Peyer's patch (tissue), 4 donors: ENCODE results near the gene PAX6. TPM values are rescaled to one million over a fixed set of nuclear protein-coding genes. Genes with fewer than 3 reads are reported as not detected.

Experiments used
- DNase-seq, 3 donors: peaks; one replicate each; pipeline ENCODE4 v3.0.0-alpha.2; 2017 to 2019
- H3K27ac ChIP-seq, 4 donors: fragments of 200-600 bp; sonication (generic); one replicate each; pipeline ENCODE4 v1.5.1; 2016 to 2019
- H3K27me3 ChIP-seq, 2 donors: fragments of 200-600 bp; sonication (generic); one replicate each; pipeline ENCODE4 v1.5.1; 2019
- H3K36me3 ChIP-seq, 3 donors: fragments of 200-600 bp; sonication (generic); one replicate each; pipeline ENCODE4 v1.5.1; 2016 to 2019
- H3K4me1 ChIP-seq, 4 donors: fragments of 200-600 bp; sonication (generic); one replicate each; pipeline ENCODE4 v1.5.1; 2016 to 2019
- H3K4me3 ChIP-seq, 4 donors: fragments of 200-600 bp; sonication (generic); 1 replicate in 3 of 4; 2 replicates in 1 of 4; pipeline ENCODE4 v1.5.1; 2016 to 2019; ENCODE audit warnings: mild to moderate bottlenecking in 1 of 4
- H3K9me3 ChIP-seq, 4 donors: fragments of 200-600 bp; sonication (generic); one replicate each; pipeline ENCODE4 v1.5.1; 2016 to 2019; ENCODE audit warnings: mild to moderate bottlenecking in 1 of 4
- CTCF ChIP-seq, 6 experiments: fragments of 450-650 bp in 4 of 6; fragments of 200-600 bp in 2 of 6; sonication (generic) in 1 of 6; IDR thresholded peaks; one replicate each; pipeline ENCODE4 v1.5.1; 2017 to 2019; ENCODE audit warnings: antibody characterized with exemption in 6 of 6, mild to moderate bottlenecking in 3 of 6, moderate library complexity in 1 of 6
- POLR2A ChIP-seq, 2 donors: fragments of 450-650 bp; IDR thresholded peaks; one replicate each; pipeline ENCODE4 v1.5.1; 2017; ENCODE audit warnings: antibody characterized with exemption in 2 of 2, mild to moderate bottlenecking in 2 of 2, moderate library complexity in 2 of 2
- total RNA-seq, 4 donors: library from RNA; depleted of rRNA; stranded (reverse); fragments of >200 nt; gene quantifications; one replicate each; pipeline ENCODE4 v1.1.0, GENCODE V29; 2016

The PAX6 gene
- total RNA-seq, 4 donors from 2014 or later, result 2.5 to 5.1 (median 2.8) TPM; not detected in 1

- Histone ChIP-seq H3K36me3 (no peaks in the 10 kb centered on the region), H3K9me3 (no peaks in the 10 kb centered on the region), H3K4me1 (peaks cover 0 to 18% (median 0%) of the 10 kb centered on the region in 4 donors), H3K27ac (no peak overlapping the region), H3K27me3 (peaks cover 0 to 42% of the 10 kb centered on the region in 2 donors), H3K4me3 (no peak overlapping the region)
- no peak for DNase-seq
- TF ChIP-seq POLR2A (IDR thresholded peaks at IDR 0.05), result no peak
- no peak for TF ChIP-seq CTCF (IDR thresholded peaks at IDR 0.05)
These were observed 14.5 kb downstream of the PAX6 start for GRCh38 chr11:31796499-31797189.

GRCh38 chr11:31795706-31796498 lies 15.2 kb downstream of the PAX6 start:
- peaks cover 0 to 18% (median 0%) of the 10 kb centered on the region in 4 donors for H3K4me1 ChIP-seq

GRCh38 chr11:31794548-31794947 lies 16.6 kb downstream of the PAX6 start:
- H3K27ac ChIP-seq, result no peak overlapping the region
- H3K9me3 ChIP-seq, result no peaks in the 10 kb centered on the region

More at GRCh38 chr11:31795706-31796498, 15.2 kb downstream of the PAX6 start:
- peaks cover 0 to 34% of the 10 kb centered on the region in 2 donors for H3K27me3 ChIP-seq
- H3K27ac ChIP-seq, result no peak overlapping the region
- no peak overlapping the region for H3K4me3 ChIP-seq
- DNase-seq, result no peak
- no peaks in the 10 kb centered on the region for H3K36me3 ChIP-seq
- TF ChIP-seq CTCF (IDR thresholded peaks at IDR 0.05) (no peak), POLR2A (IDR thresholded peaks at IDR 0.05) (no peak)
- no peaks in the 10 kb centered on the region for H3K9me3 ChIP-seq

GRCh38 chr11:31793264-31793663 lies 17.9 kb downstream of the PAX6 start:
- TF ChIP-seq POLR2A (IDR thresholded peaks at IDR 0.05), result no peak
- no peak for TF ChIP-seq CTCF (IDR thresholded peaks at IDR 0.05)
- no peak overlapping the region for H3K4me3 ChIP-seq
- no peak for DNase-seq
- H3K27ac ChIP-seq, result no peak overlapping the region
- peaks cover 0 to under 1% (median 0%) of the 10 kb centered on the region in 4 donors for H3K4me1 ChIP-seq
- peaks cover 0 to 8% of the 10 kb centered on the region in 2 donors for H3K27me3 ChIP-seq
- no peaks in the 10 kb centered on the region for H3K9me3 ChIP-seq
- no peaks in the 10 kb centered on the region for H3K36me3 ChIP-seq

More at GRCh38 chr11:31794548-31794947, 16.6 kb downstream of the PAX6 start:
- no peaks in the 10 kb centered on the region for H3K36me3 ChIP-seq
- H3K27me3 ChIP-seq, result peaks cover 0 to 21% of the 10 kb centered on the region in 2 donors
- peaks cover 0 to 13% (median 0%) of the 10 kb centered on the region in 4 donors for H3K4me1 ChIP-seq
- TF ChIP-seq POLR2A (IDR thresholded peaks at IDR 0.05) (no peak), CTCF (IDR thresholded peaks at IDR 0.05) (no peak)
- no peak overlapping the region for H3K4me3 ChIP-seq
- DNase-seq, result no peak

GRCh38 chr11:31792456-31792855 lies 18.7 kb downstream of the PAX6 start:
- H3K36me3 ChIP-seq, result no peaks in the 10 kb centered on the region
- TF ChIP-seq CTCF (IDR thresholded peaks at IDR 0.05), result no peak
- no peak for TF ChIP-seq POLR2A (IDR thresholded peaks at IDR 0.05)

More at GRCh38 chr11:31792456-31792855, 18.7 kb downstream of the PAX6 start:
- H3K27ac ChIP-seq, result no peak overlapping the region
- H3K27me3 ChIP-seq, result peaks cover 0 to 5% of the 10 kb centered on the region in 2 donors
- H3K9me3 ChIP-seq, result no peaks in the 10 kb centered on the region
- no peak overlapping the region for H3K4me3 ChIP-seq
- no peaks in the 10 kb centered on the region for H3K4me1 ChIP-seq
- DNase-seq, result no peak
